Dermis microvascular lymphatic vessel endothelial cell (primary cell): ENCODE data around the gene HOXC10. TPM values are rescaled to one million over a fixed set of nuclear protein-coding genes. Genes with fewer than 3 reads are reported as not detected.

Experiments
- DNase-seq, 2 donors: peaks; one replicate each; pipeline versions ENCODE4 v3.0.0 to v3.0.0-alpha.2; 2010; ENCODE audit warnings: low read depth in 2 of 2
- total RNA-seq: library from RNA; depleted of rRNA; stranded (reverse); fragments of >200 nt; gene quantifications from 2 replicates; pipeline ENCODE4 v1.2.1, GENCODE V29; 2014

HOXC10 gene
- total RNA-seq, 1 donor from 2014 or later, result not detected

- DNase-seq, result no peak
These were observed 17.4 kb downstream of the HOXC10 start for GRCh38 chr12:54002278-54002914.

GRCh38 chr12:54002915-54003389 is 18.0 kb downstream of the HOXC10 start:
- DNase-seq, result no peak

DNA sequence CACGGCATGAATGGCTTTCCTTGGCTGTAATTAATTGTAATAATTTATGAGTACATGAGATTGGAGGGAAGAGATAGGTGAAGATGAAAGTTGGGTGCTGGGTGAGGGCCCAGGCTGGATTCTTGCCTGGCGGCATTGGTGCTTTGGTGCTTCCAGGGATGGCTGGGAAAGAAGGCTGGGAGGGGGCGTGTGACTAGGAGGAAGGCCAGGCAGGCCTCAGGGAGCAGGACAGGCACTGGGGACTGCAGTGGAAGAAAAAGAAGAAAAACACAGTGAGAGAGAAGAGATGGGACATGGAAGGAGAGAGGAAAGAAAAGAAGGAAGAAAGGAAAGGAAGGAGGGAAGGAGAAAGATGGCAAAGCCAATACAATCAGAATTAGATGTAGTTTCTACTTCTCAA is 18.7 kb downstream of the HOXC10 start:
- DNase-seq, result no peak

DNA sequence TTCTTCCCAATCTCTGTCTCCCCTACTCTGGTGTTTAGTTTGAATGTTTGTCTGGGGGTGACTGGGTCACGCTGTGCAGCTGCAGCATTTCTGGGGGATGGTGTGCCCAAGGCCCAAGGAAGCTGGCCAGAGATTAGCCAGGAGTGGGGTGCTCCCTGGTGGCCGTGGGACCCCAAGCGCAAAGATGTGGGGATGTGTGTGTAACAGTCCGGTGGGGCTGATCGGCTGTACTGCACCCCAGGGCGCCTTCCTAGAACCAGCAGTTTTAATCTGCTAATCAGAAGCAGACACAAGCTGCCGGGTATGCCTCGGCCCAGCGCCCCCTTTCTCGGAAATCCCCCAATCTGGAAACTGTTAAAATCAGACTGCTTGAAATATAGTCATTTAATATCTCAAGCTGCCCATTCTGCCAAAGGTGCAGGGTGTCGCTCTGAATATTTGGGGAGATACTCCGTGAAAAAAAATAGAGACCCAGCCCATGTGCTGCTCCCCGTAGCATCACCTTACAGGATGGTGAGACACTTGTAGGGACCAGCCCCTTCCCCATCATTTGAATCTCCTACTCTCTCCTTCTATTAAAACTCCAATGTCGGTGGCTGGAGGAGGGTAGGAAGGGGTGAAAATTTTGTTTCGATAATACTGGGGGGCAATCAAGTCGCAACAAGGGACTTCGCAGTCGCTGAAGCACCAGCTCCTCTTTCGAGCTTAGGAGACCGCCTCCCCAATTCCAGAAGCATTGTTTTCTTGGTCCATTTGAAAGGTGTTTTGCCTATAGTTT is 19.3 kb downstream of the HOXC10 start:
- no peak for DNase-seq

- DNase-seq, result no peak
These were observed 20.0 kb downstream of the HOXC10 start for GRCh38 chr12:54004841-54005530.

GRCh38 chr12:54005531-54005852 is 20.5 kb downstream of the HOXC10 start:
- no peak for DNase-seq

DNA sequence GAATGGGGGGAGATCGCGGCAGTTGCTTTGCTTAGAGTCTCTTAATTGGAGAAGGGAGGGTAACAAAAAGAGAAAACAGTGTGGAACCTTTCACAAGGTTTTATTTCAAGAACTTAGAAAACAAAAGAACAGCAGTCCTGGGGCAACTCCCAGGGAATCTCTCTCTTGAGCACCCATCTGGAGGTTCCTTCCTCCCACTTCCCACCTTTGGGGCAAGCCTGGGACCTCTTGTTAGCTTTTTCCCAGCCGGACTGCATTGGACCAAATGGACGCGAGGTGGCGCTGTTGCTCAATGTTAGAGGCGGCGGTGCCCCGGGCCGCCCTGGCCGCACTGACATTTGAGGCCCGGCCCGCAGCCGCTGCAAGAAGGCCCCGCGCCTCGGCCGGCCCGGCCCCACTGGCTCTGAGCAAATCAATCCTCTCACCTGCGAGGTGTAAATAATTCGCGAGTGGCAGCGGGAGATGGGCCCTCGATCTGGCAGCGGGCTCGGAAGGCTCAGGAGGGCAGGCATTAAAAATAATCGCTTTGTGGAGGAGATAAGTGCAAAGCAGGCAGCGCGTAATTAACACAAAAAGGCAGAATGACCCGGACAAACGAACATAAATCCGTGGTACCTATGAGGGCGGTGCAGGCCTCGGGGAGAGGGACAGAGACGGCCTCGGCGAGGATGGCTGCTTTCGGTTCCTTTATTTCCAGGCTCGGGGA is 21.1 kb downstream of the HOXC10 start:
- peak; percentile 43 to 75 for DNase-seq

DNA sequence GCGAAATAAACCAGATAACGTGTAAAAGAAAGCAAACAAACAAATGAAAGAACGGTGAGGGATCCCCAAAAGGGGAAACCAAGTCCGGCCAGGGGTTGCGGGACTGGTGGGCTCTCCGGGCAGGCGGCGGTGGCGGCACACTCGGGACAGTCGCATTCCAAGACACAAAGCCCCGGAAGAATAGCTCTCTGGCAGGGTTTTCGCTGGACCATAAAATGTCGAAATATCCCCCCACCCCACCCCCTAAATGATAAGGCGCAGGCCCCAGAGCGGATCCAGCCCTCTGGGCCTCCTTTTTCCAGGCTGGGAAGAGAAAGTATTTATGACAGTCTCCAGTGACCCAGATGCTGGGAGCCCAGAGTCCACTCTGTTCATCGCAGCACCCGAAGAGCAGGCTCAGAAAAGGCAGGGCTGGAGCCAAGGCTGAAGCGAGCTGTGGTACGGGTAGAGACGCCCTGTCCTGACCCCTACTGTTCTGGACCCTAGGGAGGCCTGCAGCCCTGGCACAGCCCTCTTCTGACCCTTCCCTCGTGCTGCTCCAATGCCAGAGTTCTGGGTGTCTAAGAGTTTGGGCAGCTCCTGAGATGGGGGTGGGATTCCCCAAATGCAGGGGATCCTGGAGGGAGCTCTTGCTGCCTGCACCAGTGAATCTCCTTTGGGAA is 21.7 kb downstream of the HOXC10 start:
- DNase-seq, result no peak

GRCh38 chr12:54007538-54008259 is 22.8 kb downstream of the HOXC10 start:
- no peak for DNase-seq

DNA sequence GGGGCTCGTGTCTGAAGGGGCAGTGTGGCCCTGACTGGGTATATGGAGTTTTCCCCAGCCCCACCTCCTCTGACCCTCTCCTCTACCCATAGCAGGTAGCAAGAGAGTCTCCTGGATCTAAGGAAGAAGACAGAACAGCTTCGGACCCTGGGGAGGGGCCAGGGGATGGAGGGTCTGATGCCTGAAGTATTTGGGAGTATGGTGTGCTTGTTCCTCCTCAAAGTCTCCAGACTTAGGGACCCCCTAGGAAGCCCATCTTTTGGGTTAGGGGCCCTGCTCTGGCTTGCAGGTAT is 23.3 kb downstream of the HOXC10 start:
- DNase-seq, result no peak

- DNase-seq, result no peak
These were observed 24.5 kb downstream of the HOXC10 start for GRCh38 chr12:54009171-54010052.

GRCh38 chr12:54010053-54010971 is 25.4 kb downstream of the HOXC10 start:
- no peak for DNase-seq

DNA sequence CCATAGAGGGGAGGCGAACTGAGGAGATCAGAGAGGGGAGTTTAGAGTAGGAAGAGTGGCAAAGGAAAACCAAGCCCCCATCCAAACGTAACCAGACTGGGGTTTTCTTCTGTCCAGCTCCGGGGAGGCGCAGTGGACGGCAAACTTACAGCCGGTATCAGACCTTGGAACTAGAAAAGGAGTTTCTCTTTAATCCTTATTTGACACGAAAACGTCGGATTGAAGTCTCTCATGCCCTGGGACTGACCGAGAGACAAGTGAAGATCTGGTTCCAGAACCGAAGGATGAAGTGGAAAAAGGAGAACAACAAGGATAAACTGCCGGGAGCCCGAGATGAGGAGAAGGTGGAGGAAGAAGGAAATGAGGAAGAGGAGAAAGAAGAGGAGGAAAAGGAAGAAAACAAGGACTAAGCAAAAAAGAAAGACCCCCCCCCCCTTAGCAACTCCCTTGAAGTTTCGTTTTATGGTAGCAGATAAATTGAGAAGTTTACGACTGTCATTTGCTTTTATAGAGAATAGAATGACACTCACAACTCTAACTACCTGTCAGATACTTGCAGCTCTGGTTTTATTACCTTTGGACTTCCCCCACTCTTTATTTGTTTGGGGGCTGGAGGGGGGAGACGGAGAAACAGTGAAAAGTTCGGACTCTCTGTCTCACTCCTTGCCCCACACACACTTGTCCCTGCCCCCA is 26.2 kb downstream of the HOXC10 start:
- DNase-seq, result no peak

- DNase-seq, result no peak
These were observed 27.0 kb downstream of the HOXC10 start for GRCh38 chr12:54011665-54012532.

GRCh38 chr12:54012631-54013409 is 27.9 kb downstream of the HOXC10 start:
- no peak for DNase-seq

GRCh38 chr12:54014377-54015017 is 29.6 kb downstream of the HOXC10 start:
- no peak for DNase-seq
